GM12878 (cell line): Measurements from ENCODE around the gene GID8. TPM values are rescaled to one million over a fixed set of nuclear protein-coding genes. Genes with fewer than 3 reads are reported as not detected.

ENCODE experiments used
- ATAC-seq: fragments of 200-7000 bp; cut with Tn5 transposase; 3 replicates; pipeline ENCODE4 v1.9.1; 2020; ENCODE audit warnings: mild to moderate bottlenecking, moderate library complexity
- BruUV-seq: library from RNA; stranded (reverse); fragments of 400-500 nt; replicated peaks from 2 replicates; lab custom pipeline; 2021; lab: Mats Ljungman, UMichigan
- CTCF ChIA-PET: fragments of 300-600 bp; sonication (Branson Sonifier 250); formaldehyde crosslinking; extraction: SDS; loops from one replicate; lab custom pipeline; 2021; ENCODE audit warnings: inconsistent platforms; lab: Yijun Ruan, JAX
- POLR2A ChIA-PET: fragments of 350-600 bp; formaldehyde crosslinking; extraction: SDS; loops from one replicate; lab custom pipeline; 2021; ENCODE audit warnings: inconsistent platforms; lab: Charles Lee
- RAD21 ChIA-PET: fragments of 300-600 bp; sonication (Branson Sonifier 250); formaldehyde crosslinking; loops from one replicate; lab custom pipeline; 2023; ENCODE audit warnings: antibody characterized with exemption; ENCODE audit not compliant: unreplicated experiment; lab: Charles Lee
- SMC1A ChIA-PET: fragments of 300-600 bp; sonication (Branson Sonifier 250); formaldehyde crosslinking; loops from one replicate; lab custom pipeline; 2023; ENCODE audit not compliant: unreplicated experiment, uncharacterized antibody; lab: Charles Lee
- DNase-seq: peaks from one replicate; pipeline ENCODE4 v3.0.0-alpha.2; 2011; ENCODE audit warnings: low read depth, low spot score
- FAIRE-seq: peaks from 3 replicates; lab custom pipeline; 2011; peaks lifted over from hg19 to GRCh38; lab: Jason Lieb, UNC
- H2AFZ ChIP-seq: 2 replicates; pipeline ENCODE4 v1.6.0; 2011; ENCODE audit warnings: low read depth, low read length, control low read depth; ENCODE audit not compliant: control insufficient read depth
- H3K27ac ChIP-seq: 2 replicates; pipeline ENCODE4 v1.5.1; 2011; ENCODE audit warnings: control low read depth; ENCODE audit not compliant: control insufficient read depth, insufficient read depth
- H3K27me3 ChIP-seq, 2 experiments: replicated peaks in 1 of 2; 2 replicates each; pipeline versions ENCODE4 v1.6.0 to v1.6.1; 2011; ENCODE audit warnings: low read length in 1 of 2; ENCODE audit not compliant: control insufficient read depth in 2 of 2, insufficient read depth in 2 of 2
- H3K36me3 ChIP-seq, 2 experiments: 2 replicates each; pipeline ENCODE4 v1.5.1; 2011; ENCODE audit warnings: low read length in 1 of 2; ENCODE audit not compliant: control insufficient read depth in 2 of 2, insufficient read depth in 2 of 2
- H3K4me1 ChIP-seq: 2 replicates; pipeline ENCODE4 v1.6.1; 2011; ENCODE audit warnings: mild to moderate bottlenecking, low read length, moderate library complexity, mixed read lengths; ENCODE audit not compliant: control insufficient read depth, insufficient read depth
- H3K4me2 ChIP-seq: 2 replicates; pipeline ENCODE4 v1.6.0; 2011; ENCODE audit warnings: control low read depth; ENCODE audit not compliant: control insufficient read depth, insufficient read depth
- H3K4me3 ChIP-seq: fragments of 200-600 bp; sonication (generic); 2 replicates; pipeline ENCODE4 v1.5.1; 2016
- H3K79me2 ChIP-seq: 2 replicates; pipeline ENCODE4 v1.6.0; 2011; ENCODE audit warnings: low read length; ENCODE audit not compliant: control insufficient read depth, insufficient read depth
- H3K9ac ChIP-seq: 2 replicates; pipeline ENCODE4 v1.8.0; 2011; ENCODE audit warnings: low read length, control low read depth, mixed read lengths; ENCODE audit not compliant: control insufficient read depth, insufficient read depth
- H3K9me3 ChIP-seq: replicated peaks from 3 replicates; pipeline ENCODE4 v1.5.1; 2011; ENCODE audit warnings: mild to moderate bottlenecking, low read length; ENCODE audit not compliant: control insufficient read depth, insufficient read depth
- H4K20me1 ChIP-seq: 2 replicates; pipeline ENCODE4 v1.6.0; 2011; ENCODE audit not compliant: control insufficient read depth, insufficient read depth
- BACH1 ChIP-seq: fragments of 450-650 bp; IDR thresholded peaks from 2 replicates; pipeline ENCODE4 v1.6.1; 2017; ENCODE audit warnings: mild to moderate bottlenecking, borderline replicate concordance
- BCL11A ChIP-seq: IDR thresholded peaks from 2 replicates; pipeline ENCODE4 v1.6.1; 2011; ENCODE audit warnings: low read depth, low read length
- BHLHE40 ChIP-seq, 2 experiments: fragments of 450-650 bp in 1 of 2; IDR thresholded peaks; 2 replicates each; pipeline ENCODE4 v1.6.1; 2011 to 2017; ENCODE audit warnings: low read depth in 2 of 2, borderline replicate concordance in 1 of 2, improper control_type of control experiment in 1 of 2, low read length in 1 of 2, mild to moderate bottlenecking in 1 of 2
- CHD1 ChIP-seq: IDR thresholded peaks from 2 replicates; pipeline ENCODE4 v1.6.1; 2012; ENCODE audit warnings: low read depth, low read length, improper control_type of control experiment
- CHD4 ChIP-seq: fragments of 200-600 bp; sonication (generic); IDR thresholded peaks from 2 replicates; pipeline ENCODE4 v1.6.1; 2016; ENCODE audit warnings: mild to moderate bottlenecking
- GABPA ChIP-seq: IDR thresholded peaks from 2 replicates; pipeline ENCODE4 v1.6.1; 2014; ENCODE audit warnings: antibody characterized with exemption, low read depth, mild to moderate bottlenecking, inconsistent platforms
- GATAD2B ChIP-seq: fragments of 450-650 bp; conservative IDR thresholded peaks from 2 replicates; pipeline ENCODE4 v1.6.1; 2017; ENCODE audit warnings: low read depth, mild to moderate bottlenecking, moderate library complexity
- IKZF1 ChIP-seq: fragments of 450-650 bp; conservative IDR thresholded peaks from 2 replicates; pipeline ENCODE4 v1.6.1; 2017; ENCODE audit warnings: antibody characterized with exemption, mild to moderate bottlenecking
- KLF5 ChIP-seq: fragments of 450-650 bp; IDR thresholded peaks from 2 replicates; pipeline ENCODE4 v1.6.1; 2014; ENCODE audit warnings: mild to moderate bottlenecking; ENCODE audit not compliant: partially characterized antibody
- NRF1 ChIP-seq: conservative IDR thresholded peaks from 2 replicates; pipeline ENCODE4 v1.6.1; 2011; ENCODE audit warnings: mild to moderate bottlenecking, low read depth, low read length, improper control_type of control experiment
- RCOR1 ChIP-seq: conservative IDR thresholded peaks from 2 replicates; pipeline ENCODE4 v1.6.1; 2012; ENCODE audit warnings: low read depth, low read length, improper control_type of control experiment
- RELA ChIP-seq: fragments of 450-650 bp; IDR thresholded peaks from 2 replicates; pipeline ENCODE4 v1.8.0; 2014; ENCODE audit warnings: borderline replicate concordance; ENCODE audit not compliant: partially characterized antibody
- SMAD1 ChIP-seq: fragments of 450-650 bp; IDR thresholded peaks from 2 replicates; pipeline ENCODE4 v1.6.1; 2018; ENCODE audit warnings: mild to moderate bottlenecking, low read depth; ENCODE audit not compliant: partially characterized antibody
- TAF1 ChIP-seq: IDR thresholded peaks from 2 replicates; pipeline ENCODE4 v1.6.1; 2011; ENCODE audit warnings: mild to moderate bottlenecking, low read depth, low read length, borderline replicate concordance
- ZZZ3 ChIP-seq: IDR thresholded peaks from 2 replicates; pipeline ENCODE4 v1.6.1; 2011; ENCODE audit warnings: low read depth; ENCODE audit not compliant: control insufficient read depth, insufficient read length
- WGBS: methylation state at CpG from one replicate; pipeline ENCODE4 v1.1.6; 2016; ENCODE audit warnings: low lambda C conversion rate; ENCODE audit not compliant: insufficient replicate concordance, insufficient coverage; ENCODE audit errors: missing lambda C conversion rate; 5-methylcytosine and 5-hydroxymethylcytosine counted together
- in situ Hi-C: fragments of 300-500 bp; cut with MboI; formaldehyde crosslinking; loops from 9 replicates; pipeline ENCODE4 v1.14.3; 2018; ENCODE audit warnings: mixed read lengths
- intact Hi-C: fragments of 100-400 bp; cut with micrococcal nuclease; formaldehyde crosslinking; loops from one replicate; pipeline ENCODE4 v1.14.2; 2022; ENCODE audit not compliant: unreplicated experiment
- polyA plus RNA-seq, 11 experiments: library from polyadenylated mRNA; depleted of rRNA in 4 of 11; unstranded in 6 of 11; stranded (reverse) in 5 of 11; fragments of >200 nt; fragmentation: Nextera tagmentation in 4 of 11; fragmentation: Illumina TruSeq in 1 of 11; extraction: Ambion mirVana in 4 of 11; extraction: Trizol in 1 of 11; gene quantifications; 1 replicate in 1 of 11; 2 replicates in 10 of 11; pipeline versions ENCODE4 v1.2.1 to v1.2.3, GENCODE V29; 2011 to 2016; ENCODE audit warnings: inconsistent platforms in 2 of 11, missing spikeins in 2 of 11, low read depth in 1 of 11
- total RNA-seq, 4 experiments: library from RNA; depleted of rRNA in 3 of 4; stranded (reverse); fragments of >200 nt in 3 of 4; fragmentation: Illumina TruSeq in 1 of 4; extraction: Trizol in 1 of 4; gene quantifications; 2 replicates each; pipeline versions ENCODE4 v1.2.1 to v1.2.3, GENCODE V29; 2013 to 2021
- TF ChIP-seq, protein P1 (sequence below): IDR thresholded peaks from 2 replicates; pipeline ENCODE4 v1.6.1; 2012; ENCODE audit warnings: low read depth, low read length, improper control_type of control experiment
- TF ChIP-seq, protein P2 (sequence below): fragments of 450-650 bp; IDR thresholded peaks from 2 replicates; pipeline ENCODE4 v1.6.1; 2017; ENCODE audit warnings: borderline replicate concordance

GID8 gene
- total and polyA plus RNA-seq, 10 of the 15 experiments (the other 5 are each of a cell fraction or from before 2014, with no cell fraction given): 12.0 to 33.8 (median 22.2) TPM

DNA sequence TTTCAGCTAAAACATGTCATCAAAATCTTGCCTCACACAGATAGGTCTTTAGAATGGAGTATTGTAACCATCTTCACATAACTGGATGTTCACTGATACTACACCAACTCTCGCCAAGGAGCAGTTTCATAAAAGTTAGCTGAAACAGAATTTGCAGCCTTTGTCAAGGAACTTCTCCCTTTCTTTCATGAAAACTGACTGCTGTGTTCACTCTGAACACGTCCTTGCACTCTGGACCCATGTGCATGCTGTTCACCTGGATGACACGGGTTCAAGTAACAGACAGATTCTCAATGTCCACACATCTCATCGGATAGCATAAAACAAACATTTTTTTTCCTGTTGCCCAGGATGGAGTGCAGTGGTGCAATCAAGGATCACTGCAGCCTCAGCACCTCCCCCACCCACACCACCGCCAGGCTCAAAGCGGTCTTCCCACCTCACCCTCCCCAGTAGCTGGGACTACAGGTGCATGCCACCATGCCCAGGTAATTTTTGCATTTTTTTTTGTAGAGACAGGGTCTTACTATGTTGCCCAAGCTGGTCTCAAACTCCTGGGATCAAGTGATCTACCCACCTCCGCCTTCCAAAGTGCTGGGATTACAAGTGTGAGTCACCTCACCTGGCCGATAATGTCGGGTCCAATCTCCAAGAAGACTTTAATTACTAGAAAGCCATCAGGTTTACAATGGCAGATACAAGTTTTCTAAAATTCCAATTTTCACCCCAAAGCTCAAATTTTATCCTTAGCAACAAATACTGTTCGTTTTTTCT lies 21.1 kb upstream of the GID8 start (continued):
- TF ChIP-seq CHD4: no peak
- TF ChIP-seq RCOR1: no peak
- TF ChIP-seq, all 136 proteins: peak for 0

DNA sequence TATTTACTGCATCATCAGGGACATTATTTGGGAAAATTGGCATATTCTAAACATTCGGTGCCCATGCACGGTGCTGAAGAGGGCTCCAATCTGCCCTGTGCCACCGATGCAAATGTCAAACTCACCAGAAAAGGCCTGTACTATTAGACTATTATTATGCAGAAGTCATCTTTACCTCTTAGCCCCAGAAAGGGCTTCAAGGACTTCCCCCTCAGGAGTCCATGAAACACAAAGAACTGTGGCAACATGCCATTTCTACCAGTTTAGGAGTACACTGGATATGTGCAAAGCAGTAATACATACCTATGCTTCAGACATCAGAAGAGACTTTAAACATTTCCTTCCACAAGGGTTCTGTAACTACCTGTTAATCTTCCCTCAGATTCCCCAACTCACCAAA lies 20.2 kb upstream of the GID8 start:
- peaks cover 2 to 4% of the 10 kb centered on the region in 2 experiments for H3K36me3 ChIP-seq
- intact Hi-C loops (loop anchor here (2.0 kb wide), 1 partner anchor 17 kb away; no protein-coding TSS in a partner anchor), in situ Hi-C loops (no loop called here)
- peak overlapping the region; percentile 31 for H3K4me3 ChIP-seq
- ATAC-seq: no peak
- H2AFZ ChIP-seq: no peak overlapping the region
- peaks cover 97% of the 10 kb centered on the region for H3K79me2 ChIP-seq
- WGBS: 2% methylated on average over 3 of the region's 3 CpGs
- H3K4me1 ChIP-seq: peaks cover 49% of the 10 kb centered on the region
- H4K20me1 ChIP-seq: peaks cover 23% of the 10 kb centered on the region
- ChIA-PET CTCF (interaction anchor here (1.0 to 12.5 kb wide), 9 partner anchors 10 to 58 kb away, joined by 3 to 92 read pairs (median 5); partner anchors contain the start of gene GID8), RAD21 (interaction anchor here (0.9 to 1.7 kb wide), 4 partner anchors 21 to 95 kb away, joined by 3 to 4 read pairs (median 4); no protein-coding TSS in a partner anchor), SMC1A (interaction anchor here (1.4 to 3.8 kb wide), 9 partner anchors 9 to 92 kb away, joined by 3 to 21 read pairs (median 8); partner anchors contain the start of genes GID8 and SLC17A9), POLR2A (interaction anchor here (0.6 to 3.1 kb wide), 6 partner anchors 13 to 61 kb away, joined by 3 to 15 read pairs (median 6); partner anchors contain the start of genes GID8 and SLC17A9)
- FAIRE-seq: no peak
- peak overlapping the region; percentile 61 for H3K27ac ChIP-seq
- peak overlapping the region; percentile 19 for H3K4me2 ChIP-seq
- TF ChIP-seq KLF5: no peak
- TF ChIP-seq SMAD1: no peak
- TF ChIP-seq IKZF1: no peak
- TF ChIP-seq GATAD2B: no peak
- TF ChIP-seq CHD1: no peak
- TF ChIP-seq, protein P1, sequence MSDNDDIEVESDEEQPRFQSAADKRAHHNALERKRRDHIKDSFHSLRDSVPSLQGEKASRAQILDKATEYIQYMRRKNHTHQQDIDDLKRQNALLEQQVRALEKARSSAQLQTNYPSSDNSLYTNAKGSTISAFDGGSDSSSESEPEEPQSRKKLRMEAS: no peak
- no peak for TF ChIP-seq GABPA
- TF ChIP-seq BACH1: no peak
- TF ChIP-seq BHLHE40 (IDR thresholded peaks at IDR 0.05; ENCODE audit: borderline replicate concordance in 1 of 2, low read depth in 2 of 2, low read length in 1 of 2): no peak
- no peak for TF ChIP-seq BCL11A
- TF ChIP-seq, protein P2, sequence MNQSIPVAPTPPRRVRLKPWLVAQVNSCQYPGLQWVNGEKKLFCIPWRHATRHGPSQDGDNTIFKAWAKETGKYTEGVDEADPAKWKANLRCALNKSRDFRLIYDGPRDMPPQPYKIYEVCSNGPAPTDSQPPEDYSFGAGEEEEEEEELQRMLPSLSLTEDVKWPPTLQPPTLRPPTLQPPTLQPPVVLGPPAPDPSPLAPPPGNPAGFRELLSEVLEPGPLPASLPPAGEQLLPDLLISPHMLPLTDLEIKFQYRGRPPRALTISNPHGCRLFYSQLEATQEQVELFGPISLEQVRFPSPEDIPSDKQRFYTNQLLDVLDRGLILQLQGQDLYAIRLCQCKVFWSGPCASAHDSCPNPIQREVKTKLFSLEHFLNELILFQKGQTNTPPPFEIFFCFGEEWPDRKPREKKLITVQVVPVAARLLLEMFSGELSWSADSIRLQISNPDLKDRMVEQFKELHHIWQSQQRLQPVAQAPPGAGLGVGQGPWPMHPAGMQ: no peak
- no peak for TF ChIP-seq RELA
- no peak for TF ChIP-seq NRF1
- no peak for TF ChIP-seq ZZZ3
- no peak for TF ChIP-seq TAF1
- no peak for DNase-seq
- H3K9ac ChIP-seq: no peak overlapping the region
- H3K9me3 ChIP-seq: no peaks in the 10 kb centered on the region
- no TSS peak for BruUV-seq
- no peaks in the 10 kb centered on the region for H3K27me3 ChIP-seq
